Activated CD8-positive, alpha-beta memory T cell treated with anti-CD3 and anti-CD28 coated beads, Interleukin-2, amount 50 U/mL, for 24 hours (primary cell): ENCODE data around the gene PFN4.
"Not testable (repeated sequence)": the region's sequence is repeated elsewhere in the genome, so short reads cannot be mapped to it uniquely, and the experiment has no call there.

Experiments
- DNase-seq: peaks from one replicate; pipeline ENCODE4 v3.0.0-alpha.2; 2020; ENCODE audit errors: extremely low read depth

Gene PFN4

DNA sequence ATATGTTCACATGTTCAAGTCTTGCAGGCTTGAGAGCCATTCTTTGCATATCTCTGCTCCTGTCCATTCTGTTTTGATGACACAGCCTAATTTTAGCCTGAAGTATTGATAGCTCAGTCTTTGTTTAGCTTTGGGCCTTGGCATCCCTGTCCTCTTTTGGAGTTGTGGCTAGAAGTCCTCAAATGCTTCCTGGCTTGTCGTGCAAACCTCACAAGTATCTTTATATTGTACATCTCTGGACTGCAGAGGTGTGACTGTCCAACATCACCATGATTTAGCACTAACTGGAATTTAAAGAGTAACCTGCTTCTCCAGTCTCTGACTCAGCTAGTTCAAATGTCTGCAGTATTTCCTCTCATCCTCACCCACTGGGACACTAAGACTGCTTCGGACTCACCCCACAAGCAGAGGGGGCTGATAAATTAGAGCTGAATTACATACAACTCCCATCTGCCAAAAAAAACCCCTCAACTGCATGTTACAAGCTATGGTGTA lies 11.7 kb downstream of the PFN4 start:
- DNase-seq: no peak

DNA sequence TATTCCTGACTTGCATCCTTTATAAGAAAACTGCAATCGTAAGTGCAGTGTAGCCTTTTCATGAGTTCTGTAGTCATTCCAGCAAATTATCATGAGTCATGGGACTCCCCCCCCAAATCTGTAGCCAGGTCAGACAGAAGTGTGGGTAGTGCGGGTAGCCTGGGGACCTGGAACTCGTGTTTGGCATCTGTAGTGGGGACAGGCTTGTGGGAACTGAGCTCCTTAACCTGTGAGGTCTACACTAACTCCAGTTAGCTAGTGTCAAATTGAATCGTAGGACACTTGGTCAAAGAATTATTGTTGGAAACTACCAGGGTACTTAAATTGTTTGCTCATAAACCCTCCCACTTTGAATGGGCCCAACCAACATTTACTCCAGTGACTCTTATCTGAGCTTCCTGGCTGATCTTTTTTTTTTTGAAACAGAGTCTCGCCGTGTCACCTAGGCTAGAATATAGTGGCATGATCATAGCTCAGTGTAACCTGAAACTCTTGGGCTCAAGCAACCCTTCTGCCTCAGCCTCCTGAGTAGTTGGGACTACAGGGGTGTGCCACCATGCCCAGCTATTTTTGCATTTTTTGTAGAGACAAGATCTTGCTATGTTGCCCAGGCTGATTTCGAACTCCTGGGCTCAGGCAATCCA lies 12.4 kb downstream of the PFN4 start:
- no peak for DNase-seq

GRCh38 chr2:24109431-24109830 lies 13.7 kb downstream of the PFN4 start:
- not testable (repeated sequence) for DNase-seq

GRCh38 chr2:24107336-24107735 lies 15.8 kb downstream of the PFN4 start:
- no peak for DNase-seq

- DNase-seq: no peak
Measured at GRCh38 chr2:24106786-24107185, 16.3 kb downstream of the PFN4 start.

DNA sequence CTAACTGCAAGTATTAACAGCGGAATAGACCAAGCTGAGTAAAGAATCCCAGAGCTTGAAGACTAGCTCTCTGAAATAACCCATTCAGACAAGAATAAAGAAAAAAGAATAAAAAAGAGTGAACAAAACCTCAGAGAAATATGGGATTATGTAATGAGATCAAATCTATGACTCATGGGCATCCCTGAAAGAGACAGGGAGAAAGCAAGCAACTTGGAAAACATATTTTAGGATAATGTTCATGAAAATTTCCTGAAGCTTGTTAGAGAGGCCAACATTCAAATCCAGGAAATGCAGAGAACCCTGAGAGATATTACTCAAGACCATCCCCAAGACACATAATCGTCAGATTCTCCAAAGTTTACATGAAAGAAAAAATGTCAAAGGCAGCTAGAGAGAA lies 17.3 kb downstream of the PFN4 start:
- no peak for DNase-seq

DNA sequence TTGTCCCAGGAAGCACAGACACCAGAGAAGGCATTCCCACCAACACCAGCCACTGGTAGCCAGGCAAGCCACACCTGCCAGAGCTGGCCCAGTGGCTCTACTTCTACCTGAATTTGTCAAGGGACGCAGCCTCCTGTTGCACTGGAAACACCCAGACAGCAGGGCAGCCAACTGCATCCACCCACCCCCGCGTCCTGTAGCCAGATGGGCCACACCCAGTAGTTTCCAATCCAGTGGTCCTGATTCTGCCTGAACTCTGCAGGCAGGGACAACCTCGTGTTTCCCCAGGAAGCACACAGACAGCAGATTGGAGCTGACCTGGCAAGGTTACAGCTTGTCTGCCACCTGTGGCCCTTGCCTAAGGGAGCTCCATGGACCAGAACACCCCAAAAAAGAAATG lies 18.2 kb downstream of the PFN4 start:
- DNase-seq: no peak

- no peak for DNase-seq
Measured at GRCh38 chr2:24104110-24104650, 19.0 kb downstream of the PFN4 start.

DNA sequence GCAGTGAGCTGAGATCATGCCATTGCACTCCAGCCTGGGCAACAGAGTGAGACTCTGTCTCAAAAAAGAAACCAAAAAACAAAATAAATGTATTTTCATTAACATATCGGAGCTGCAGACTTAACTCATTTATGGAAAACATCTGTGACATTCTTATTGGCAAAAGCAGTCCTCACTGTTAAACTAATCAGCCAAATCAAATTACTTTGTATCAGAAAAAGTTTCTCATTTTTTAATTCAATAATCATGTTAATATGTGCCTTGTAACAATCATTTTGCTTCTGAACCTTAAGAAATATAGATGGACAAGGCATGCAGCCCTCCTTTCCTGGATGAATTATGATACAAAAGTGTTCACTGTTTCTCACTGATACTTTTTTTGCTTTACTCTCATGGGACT lies 20.5 kb downstream of the PFN4 start:
- no peak for DNase-seq

DNA sequence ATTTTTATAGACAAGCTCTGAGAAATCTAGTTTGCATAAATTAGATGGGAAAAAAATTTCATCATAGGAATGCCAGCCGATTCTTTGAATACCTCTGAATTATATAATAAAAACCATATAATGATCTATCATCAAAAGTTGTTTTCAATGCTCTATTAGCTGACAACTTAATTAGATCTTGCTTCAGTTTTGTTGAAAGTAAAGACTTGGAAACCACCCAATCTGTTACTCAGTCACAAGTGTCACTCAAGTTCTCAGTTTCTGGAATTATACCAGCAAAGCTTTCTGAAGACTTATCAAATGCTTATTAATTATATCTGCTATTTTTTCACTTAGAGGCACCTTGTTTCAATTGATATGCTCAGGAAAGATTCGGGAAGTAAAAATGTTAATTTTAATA lies 21.1 kb downstream of the PFN4 start:
- DNase-seq: no peak

GRCh38 chr2:24100732-24101131 lies 22.4 kb downstream of the PFN4 start:
- DNase-seq: not testable (repeated sequence)

- not testable (repeated sequence) for DNase-seq
Measured at GRCh38 chr2:24095171-24095677, 27.9 kb downstream of the PFN4 start.

DNA sequence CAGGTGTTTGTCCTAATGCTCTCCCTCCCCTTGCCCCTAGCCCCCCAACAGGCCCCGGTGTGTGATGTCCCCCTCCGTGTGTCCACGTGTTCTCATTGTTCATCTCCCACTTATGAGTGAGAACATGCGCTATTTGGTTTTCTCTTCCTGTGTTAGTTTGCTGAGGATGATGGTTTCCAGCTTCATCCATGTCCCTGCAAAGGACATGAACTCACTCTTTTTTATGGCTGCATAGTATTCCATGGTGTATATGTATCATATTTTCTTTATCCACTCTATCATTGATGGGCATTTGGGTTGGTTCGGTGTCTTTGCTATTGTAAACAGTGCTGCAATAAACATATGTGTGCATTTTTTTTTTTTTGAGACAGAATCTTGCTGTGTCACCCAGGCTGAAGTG lies 29.9 kb downstream of the PFN4 start:
- DNase-seq: not testable (repeated sequence)

- no peak for DNase-seq
Measured at GRCh38 chr2:24088821-24089359, 34.2 kb downstream of the PFN4 start.

GRCh38 chr2:24087032-24087431 lies 36.1 kb downstream of the PFN4 start:
- no peak for DNase-seq

GRCh38 chr2:24086241-24086640 lies 36.9 kb downstream of the PFN4 start:
- DNase-seq: no peak

DNA sequence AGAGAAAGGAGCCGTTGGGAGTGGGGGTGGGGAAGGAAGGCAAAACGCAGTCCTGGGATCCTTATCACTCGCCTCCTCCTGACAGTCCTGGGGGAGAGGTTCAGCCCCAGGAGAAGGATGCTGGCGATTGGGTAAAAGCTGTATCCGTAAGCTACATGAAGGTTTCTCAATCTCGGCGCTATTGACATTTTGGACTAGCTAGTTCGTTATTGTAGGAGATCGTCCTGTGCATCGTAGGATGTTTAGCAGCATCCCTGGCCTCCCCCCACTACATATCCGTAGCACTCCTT lies 38.0 kb downstream of the PFN4 start:
- no peak for DNase-seq

DNA sequence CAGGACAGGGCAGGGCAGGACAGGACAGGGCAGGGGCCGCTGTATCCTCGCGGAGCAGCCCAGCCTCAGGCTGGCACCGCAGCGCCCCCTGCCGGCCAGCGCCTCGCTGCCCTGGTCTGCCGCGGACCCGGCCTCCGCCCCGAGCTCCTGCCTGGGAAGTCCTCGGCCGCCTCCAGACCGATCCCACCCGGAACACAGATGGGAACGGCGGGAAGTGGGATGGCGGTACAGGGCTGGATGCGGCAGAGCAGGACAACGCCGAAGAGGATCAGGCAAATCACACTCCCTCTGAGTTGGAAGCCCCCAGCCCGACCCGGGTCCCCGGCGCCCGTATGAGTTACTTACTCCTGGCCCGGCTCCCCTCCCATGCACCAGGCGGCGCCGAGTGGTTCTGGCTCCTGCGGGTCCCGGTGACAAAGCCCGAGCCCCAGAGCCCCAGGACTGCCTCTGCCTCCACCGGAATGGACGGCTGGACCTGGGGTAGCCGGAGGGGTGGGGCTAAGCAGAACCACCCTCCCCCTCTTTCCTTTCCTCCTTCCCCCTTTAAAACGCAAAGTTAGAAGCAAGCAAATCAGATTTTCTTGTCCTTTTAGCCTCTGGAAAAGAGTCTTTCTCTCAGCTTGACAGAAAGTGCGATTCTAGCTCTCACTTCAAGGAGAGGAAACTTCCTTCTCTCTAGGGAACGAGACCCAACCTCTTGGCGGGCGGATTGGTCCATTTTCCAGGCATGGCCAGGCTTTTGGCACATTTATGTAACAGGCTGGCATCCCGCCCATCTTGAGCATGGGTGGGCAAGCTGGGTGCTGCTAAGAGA lies 38.5 kb downstream of the PFN4 start, which contains the start of gene TP53I3:
TSS of gene TP53I3 (minus strand) at position 449 of the 814 bp plus-strand sequence. CDS start 508 bp downstream, outside the sequence.
- DNase-seq: no peak

DNA sequence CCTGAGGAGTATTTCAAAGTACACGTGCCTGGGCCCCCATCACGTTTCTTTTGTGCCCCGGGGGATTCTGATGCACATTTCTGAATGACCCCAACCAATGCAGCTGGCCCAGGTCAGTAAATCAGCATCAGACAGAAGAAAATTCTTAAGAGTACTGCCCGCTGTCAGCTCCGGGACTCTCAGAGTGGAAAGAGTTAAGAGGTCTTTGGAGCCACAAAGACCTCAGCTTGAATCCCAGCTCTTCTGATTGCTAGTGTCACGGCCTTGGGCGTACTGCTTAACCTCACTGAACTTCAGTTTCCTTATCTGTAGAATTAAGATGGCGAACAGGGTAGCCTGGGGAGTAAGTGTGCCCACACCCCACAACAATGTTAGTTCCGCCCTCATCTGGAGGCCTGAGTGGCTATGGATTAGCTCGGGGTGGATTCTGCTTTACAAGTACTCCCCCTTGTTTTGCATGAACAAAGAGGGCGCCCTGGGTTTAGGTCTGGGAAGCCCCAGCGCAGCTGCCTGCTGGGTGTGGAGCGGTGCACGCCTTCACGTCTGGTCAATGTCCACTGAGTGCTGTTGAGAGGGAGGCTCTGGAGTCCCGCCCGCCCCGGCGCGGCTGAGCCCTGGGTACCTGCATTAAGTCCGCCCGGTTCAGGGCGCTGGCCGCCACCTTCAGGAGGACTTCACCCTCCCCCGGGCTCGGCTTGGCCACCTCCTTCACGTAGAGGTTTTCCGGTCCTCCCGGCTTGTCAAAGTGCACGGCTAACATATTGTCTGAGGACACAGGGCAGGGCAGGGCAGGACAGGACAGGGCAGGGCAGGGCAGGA lies 39.4 kb downstream of the PFN4 start:
- DNase-seq: no peak

- no peak for DNase-seq
Measured at GRCh38 chr2:24082787-24083566, 40.2 kb downstream of the PFN4 start.

DNA sequence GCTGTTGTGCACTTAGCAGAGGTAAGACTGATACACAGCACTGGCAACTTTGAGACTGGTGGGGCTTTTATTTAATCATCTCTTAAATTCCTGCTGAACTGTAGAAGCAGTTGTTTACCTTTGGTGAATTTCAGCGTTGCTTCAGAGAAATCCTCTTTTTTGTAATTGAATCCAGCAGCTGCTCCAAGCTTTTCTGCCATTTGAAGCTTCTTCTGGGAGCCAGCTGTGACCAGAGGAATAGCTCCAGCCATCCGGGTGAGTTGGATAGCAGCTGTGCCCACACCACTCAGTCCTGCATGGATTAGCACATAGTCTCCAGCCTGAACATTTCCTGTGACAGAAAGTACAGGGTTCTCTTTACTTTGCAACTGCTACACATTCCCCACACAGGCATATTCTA lies 42.4 kb downstream of the PFN4 start:
- no peak for DNase-seq
